Measurements from ENCODE around the gene SCN3A.
A peak's percentile ranks its signal among the peaks of the same experiment; 100 is the strongest.

The SCN3A gene

GRCh38 chr2:165185633-165186032, 18.2 kb downstream of the SCN3A start:
- no peak for DNase-seq

GRCh38 chr2:165182029-165182428, 21.8 kb downstream of the SCN3A start:
- DNase-seq, result no peak

- no peak for DNase-seq
These were observed 27.1 kb downstream of the SCN3A start for GRCh38 chr2:165176780-165177179.

GRCh38 chr2:165173215-165173614, 30.6 kb downstream of the SCN3A start:
- DNase-seq, result no peak

GRCh38 chr2:165164201-165164600, 39.6 kb downstream of the SCN3A start:
- DNase-seq, result no peak

- DNase-seq, result no peak
These were observed 40.1 kb downstream of the SCN3A start for GRCh38 chr2:165163761-165164160.

- no peak for DNase-seq
These were observed 41.4 kb downstream of the SCN3A start for GRCh38 chr2:165162466-165162865.

- DNase-seq, result no peak
These were observed 42.3 kb downstream of the SCN3A start for GRCh38 chr2:165161510-165161909.

GRCh38 chr2:165157160-165157559, 46.7 kb downstream of the SCN3A start:
- DNase-seq, result no peak

- no peak for DNase-seq
These were observed 48.7 kb downstream of the SCN3A start for GRCh38 chr2:165155152-165155551.

- no peak for DNase-seq
These were observed 54.4 kb downstream of the SCN3A start for GRCh38 chr2:165149439-165149838.

GRCh38 chr2:165147186-165148045, 56.4 kb downstream of the SCN3A start:
- no peak for DNase-seq

GRCh38 chr2:165144315-165144714, 59.5 kb downstream of the SCN3A start:
- no peak for DNase-seq

- no peak for DNase-seq
These were observed 62.1 kb downstream of the SCN3A start for GRCh38 chr2:165141601-165142354.

GRCh38 chr2:165126244-165126643, 77.6 kb downstream of the SCN3A start:
- no peak for DNase-seq

GRCh38 chr2:165122521-165122920, 81.3 kb downstream of the SCN3A start:
- no peak for DNase-seq

- no peak for DNase-seq
These were observed 82.9 kb downstream of the SCN3A start for GRCh38 chr2:165120740-165121467.

- no peak for DNase-seq
These were observed 88.6 kb downstream of the SCN3A start for GRCh38 chr2:165115258-165115657.

GRCh38 chr2:165114346-165114939, 89.4 kb downstream of the SCN3A start:
- peak; percentile 46 to 61 for DNase-seq

GRCh38 chr2:165113414-165113813, 90.4 kb downstream of the SCN3A start:
- DNase-seq, result peak in 1 of 2 experiments; percentile 16

GRCh38 chr2:165112789-165113188, 91.1 kb downstream of the SCN3A start:
- DNase-seq, result no peak

GRCh38 chr2:165112133-165112573, 91.7 kb downstream of the SCN3A start:
- DNase-seq, result no peak

- no peak for DNase-seq
These were observed 93.5 kb downstream of the SCN3A start for GRCh38 chr2:165110394-165110793.

All from NCI-H446 (cell line).